ENCODE results near the gene TBC1D5.
A peak's percentile ranks its signal among the peaks of the same experiment; 100 is the strongest.
"Not testable (repeated sequence)": the region's sequence is repeated elsewhere in the genome, so short reads cannot be mapped to it uniquely, and the experiment has no call there.

The TBC1D5 gene

DNA sequence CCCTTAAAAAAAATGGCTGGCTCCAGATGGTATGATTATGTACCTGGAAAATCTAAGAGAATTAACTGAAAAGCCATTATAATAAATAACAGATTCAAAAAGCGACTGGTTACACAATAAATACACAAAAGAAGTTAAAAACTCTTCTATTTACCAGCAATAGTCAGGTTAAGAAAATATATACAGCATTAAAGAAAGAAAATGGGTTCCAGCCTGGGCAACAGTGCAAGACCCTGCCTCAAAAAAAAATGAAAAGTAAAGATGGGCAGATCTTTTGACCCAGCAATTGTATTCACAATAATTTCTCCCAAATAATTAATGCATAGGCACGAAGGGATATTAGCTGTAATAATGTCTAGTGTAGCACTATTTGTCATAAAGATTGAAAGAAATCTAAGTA lies 8.7 kb downstream of the TBC1D5 start:
- in situ Hi-C loops (cut with HindIII; ENCODE audit: low sequenced_read_pairs) = no loop called here

DNA sequence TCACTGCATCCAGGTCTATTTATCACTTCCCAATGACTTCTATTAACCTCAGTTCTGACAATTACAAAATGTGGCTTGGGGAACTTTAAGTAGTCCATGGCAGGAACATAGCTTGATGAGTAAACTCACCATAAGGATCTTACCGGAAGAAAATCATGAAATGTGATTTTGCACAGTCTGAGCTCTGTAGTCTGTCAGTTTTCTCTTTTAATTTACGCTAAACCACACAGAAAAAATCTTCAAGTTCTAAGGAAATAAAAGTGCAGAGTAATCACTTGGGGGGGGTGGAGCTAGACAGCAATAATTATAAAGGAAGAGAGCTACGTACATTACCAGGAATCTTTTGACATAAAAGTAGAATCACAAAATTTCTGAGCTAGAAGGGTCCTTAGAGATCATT lies 9.2 kb downstream of the TBC1D5 start:
- no peak for TF ChIP-seq CTCF (IDR thresholded peaks at IDR 0.05; ENCODE audit: low read depth, low read length)
- in situ Hi-C loops (cut with HindIII; ENCODE audit: low sequenced_read_pairs) = no loop called here
- H3K4me3 ChIP-seq (ENCODE audit: low read depth, low read length) = no peak overlapping the region
- DNase-seq (ENCODE audit: low read depth, low spot score) = no peak

More for the DNA sequence above, 8.7 kb downstream of the TBC1D5 start:
- TF ChIP-seq CTCF (IDR thresholded peaks at IDR 0.05; ENCODE audit: low read depth, low read length) = no peak
- no peak for DNase-seq (ENCODE audit: low read depth, low spot score)
- no peak overlapping the region for H3K4me3 ChIP-seq (ENCODE audit: low read depth, low read length)

- peak; percentile 91 for DNase-seq (ENCODE audit: low read depth, low spot score)
- in situ Hi-C loops (cut with HindIII; ENCODE audit: low sequenced_read_pairs) = no loop called here
Observed at GRCh38 chr3:17730318-17730967, 12.0 kb downstream of the TBC1D5 start.

DNA sequence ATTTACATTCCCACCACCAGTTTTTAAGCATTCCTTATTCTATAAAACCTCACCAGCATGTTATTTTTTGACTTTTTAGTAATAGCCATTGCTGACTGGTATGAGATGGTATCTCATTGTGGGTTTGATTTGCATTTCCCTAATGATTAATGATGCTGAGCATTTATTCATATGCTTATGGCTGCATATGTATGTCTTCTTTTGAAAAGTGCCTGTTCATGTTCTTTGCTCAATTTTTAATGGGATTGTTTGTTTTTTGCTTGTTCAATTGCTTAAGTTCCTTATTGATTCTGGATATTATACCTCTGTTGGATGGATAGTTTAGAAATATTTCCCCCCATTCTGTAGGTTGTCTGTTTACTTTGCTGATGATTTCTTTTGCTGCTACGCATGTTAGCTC lies 16.1 kb downstream of the TBC1D5 start:
- in situ Hi-C loops (cut with HindIII; ENCODE audit: low sequenced_read_pairs) = no loop called here
- TF ChIP-seq CTCF (IDR thresholded peaks at IDR 0.05; ENCODE audit: low read depth, low read length) = no peak
- no peak for DNase-seq (ENCODE audit: low read depth, low spot score)
- no peak overlapping the region for H3K4me3 ChIP-seq (ENCODE audit: low read depth, low read length)

More at GRCh38 chr3:17730318-17730967, 12.0 kb downstream of the TBC1D5 start:
- no peak overlapping the region for H3K4me3 ChIP-seq (ENCODE audit: low read depth, low read length)
- TF ChIP-seq CTCF (IDR thresholded peaks at IDR 0.05; ENCODE audit: low read depth, low read length) = no peak

GRCh38 chr3:17725844-17726243 lies 16.6 kb downstream of the TBC1D5 start:
- H3K4me3 ChIP-seq (ENCODE audit: low read depth, low read length); in situ Hi-C loops (cut with HindIII; ENCODE audit: low sequenced_read_pairs); DNase-seq (ENCODE audit: low read depth, low spot score): not testable (repeated sequence)

GRCh38 chr3:17724948-17725347 lies 17.5 kb downstream of the TBC1D5 start:
- in situ Hi-C loops (cut with HindIII; ENCODE audit: low sequenced_read_pairs) = no loop called here
- DNase-seq (ENCODE audit: low read depth, low spot score) = no peak
- no peak overlapping the region for H3K4me3 ChIP-seq (ENCODE audit: low read depth, low read length)
- no peak for TF ChIP-seq CTCF (IDR thresholded peaks at IDR 0.05; ENCODE audit: low read depth, low read length)

DNA sequence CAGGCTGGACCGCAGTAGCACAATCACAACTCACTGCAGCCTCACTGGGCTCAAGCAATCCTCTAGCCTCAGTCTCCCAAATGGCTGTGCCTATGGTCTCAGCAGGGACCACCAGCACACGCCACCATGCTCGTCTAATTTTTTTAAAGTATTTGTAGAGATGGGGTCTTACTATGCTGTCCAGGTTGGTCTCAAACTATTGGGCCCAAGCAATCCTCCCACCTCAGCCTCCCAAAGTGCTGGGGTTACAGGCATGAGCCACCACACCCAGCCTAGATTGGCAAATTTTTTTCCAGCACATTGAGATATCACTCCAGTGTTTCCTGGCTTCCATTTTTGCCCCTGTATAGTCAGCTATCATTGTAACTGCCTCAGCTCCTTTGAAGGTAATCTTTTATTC lies 18.3 kb downstream of the TBC1D5 start:
- TF ChIP-seq CTCF (IDR thresholded peaks at IDR 0.05; ENCODE audit: low read depth, low read length) = no peak
- in situ Hi-C loops (cut with HindIII; ENCODE audit: low sequenced_read_pairs) = no loop called here
- DNase-seq (ENCODE audit: low read depth, low spot score) = no peak

More for the DNA sequence above, 18.3 kb downstream of the TBC1D5 start:
- H3K4me3 ChIP-seq (ENCODE audit: low read depth, low read length) = no peak overlapping the region
